Cardiac muscle cell (in vitro differentiated cells and primary cell): ENCODE data around the gene OR2B3. TPM values are rescaled to one million over a fixed set of nuclear protein-coding genes. Genes with fewer than 3 reads are reported as not detected.
A peak's percentile ranks its signal among the peaks of the same experiment; 100 is the strongest.

ENCODE experiments used
- DNase-seq, 2 donors: peaks; one replicate each; pipeline versions ENCODE4 v3.0.0 to v3.0.0-alpha.2; 2010 to 2017; ENCODE audit warnings: low read depth in 1 of 2, low spot score in 1 of 2
- H3K27ac ChIP-seq: fragments of 200-600 bp; sonication (generic); 2 replicates; pipeline ENCODE4 v1.5.1; 2016
- H3K27me3 ChIP-seq: fragments of 200-600 bp; sonication (generic); 2 replicates; pipeline ENCODE4 v1.6.0; 2016; ENCODE audit warnings: control low read depth
- H3K36me3 ChIP-seq: fragments of 200-600 bp; sonication (generic); 2 replicates; pipeline ENCODE4 v1.5.1; 2016; ENCODE audit warnings: control low read depth
- H3K4me1 ChIP-seq: fragments of 200-600 bp; sonication (generic); 2 replicates; pipeline ENCODE4 v1.8.1; 2017; ENCODE audit warnings: low read depth, mild to moderate bottlenecking, mixed run types
- H3K4me3 ChIP-seq: fragments of 200-600 bp; sonication (generic); 2 replicates; pipeline ENCODE4 v1.5.1; 2016; ENCODE audit warnings: mild to moderate bottlenecking
- H3K9me3 ChIP-seq: fragments of 200-600 bp; sonication (generic); 2 replicates; pipeline ENCODE4 v1.5.1; 2017; ENCODE audit warnings: low read depth, mild to moderate bottlenecking, control low read depth
- polyA plus RNA-seq: library from polyadenylated mRNA; unstranded; fragments of >200 nt; fragmentation: Nextera tagmentation; extraction: Ambion mirVana; gene quantifications from 2 replicates; pipeline ENCODE4 v1.2.1, GENCODE V29; 2016
- total RNA-seq: library from RNA; depleted of rRNA; stranded (reverse); fragments of >200 nt; gene quantifications from 2 replicates; pipeline ENCODE4 v1.2.3, GENCODE V29; 2016
- TF ChIP-seq, protein P1 (sequence below): IDR thresholded peaks from 2 replicates; pipeline ENCODE4 v1.5.1; 2012; ENCODE audit warnings: low read depth, mild to moderate bottlenecking, low read length

Gene OR2B3
- total and polyA plus RNA-seq, 2 experiments from 2014 or later = not detected

GRCh38 chr6:29079203-29079602, 7.9 kb downstream of the OR2B3 start:
- peaks cover 19% of the 10 kb centered on the region for H3K27me3 ChIP-seq
- no peaks in the 10 kb centered on the region for H3K36me3 ChIP-seq
- TF ChIP-seq, protein P1, sequence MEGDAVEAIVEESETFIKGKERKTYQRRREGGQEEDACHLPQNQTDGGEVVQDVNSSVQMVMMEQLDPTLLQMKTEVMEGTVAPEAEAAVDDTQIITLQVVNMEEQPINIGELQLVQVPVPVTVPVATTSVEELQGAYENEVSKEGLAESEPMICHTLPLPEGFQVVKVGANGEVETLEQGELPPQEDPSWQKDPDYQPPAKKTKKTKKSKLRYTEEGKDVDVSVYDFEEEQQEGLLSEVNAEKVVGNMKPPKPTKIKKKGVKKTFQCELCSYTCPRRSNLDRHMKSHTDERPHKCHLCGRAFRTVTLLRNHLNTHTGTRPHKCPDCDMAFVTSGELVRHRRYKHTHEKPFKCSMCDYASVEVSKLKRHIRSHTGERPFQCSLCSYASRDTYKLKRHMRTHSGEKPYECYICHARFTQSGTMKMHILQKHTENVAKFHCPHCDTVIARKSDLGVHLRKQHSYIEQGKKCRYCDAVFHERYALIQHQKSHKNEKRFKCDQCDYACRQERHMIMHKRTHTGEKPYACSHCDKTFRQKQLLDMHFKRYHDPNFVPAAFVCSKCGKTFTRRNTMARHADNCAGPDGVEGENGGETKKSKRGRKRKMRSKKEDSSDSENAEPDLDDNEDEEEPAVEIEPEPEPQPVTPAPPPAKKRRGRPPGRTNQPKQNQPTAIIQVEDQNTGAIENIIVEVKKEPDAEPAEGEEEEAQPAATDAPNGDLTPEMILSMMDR = no peak
- H3K9me3 ChIP-seq = no peaks in the 10 kb centered on the region
- H3K27ac ChIP-seq = no peak overlapping the region
- no peak for DNase-seq
- no peaks in the 10 kb centered on the region for H3K4me1 ChIP-seq
- H3K4me3 ChIP-seq = no peak overlapping the region

- H3K27ac ChIP-seq = no peak overlapping the region
- H3K36me3 ChIP-seq = no peaks in the 10 kb centered on the region
- DNase-seq = peak; percentile 9 to 53
- peaks cover 22% of the 10 kb centered on the region for H3K27me3 ChIP-seq
- no peaks in the 10 kb centered on the region for H3K9me3 ChIP-seq
- TF ChIP-seq, protein P1 = peak; percentile 43
- no peak overlapping the region for H3K4me3 ChIP-seq
- H3K4me1 ChIP-seq = no peaks in the 10 kb centered on the region
Measured at GRCh38 chr6:29071831-29072723, 15.0 kb downstream of the OR2B3 start.

DNA sequence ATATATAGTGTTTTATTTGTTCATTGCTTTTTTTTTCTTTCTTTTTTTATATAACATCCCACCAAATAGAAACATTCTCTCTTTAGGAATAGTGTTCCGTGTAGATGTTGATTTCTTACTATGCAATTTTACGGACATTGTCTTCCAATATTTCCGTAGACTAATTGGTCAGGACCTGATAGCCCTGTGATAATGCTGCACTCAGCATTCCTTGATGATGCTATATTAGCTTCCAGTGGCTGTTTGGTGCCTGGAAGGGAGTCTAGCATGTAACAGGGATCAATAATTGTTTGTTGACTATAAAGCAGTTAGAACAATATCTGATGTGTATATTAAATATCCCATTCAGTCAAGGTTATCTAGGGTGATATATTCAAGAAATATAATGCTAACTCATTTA, 35.4 kb downstream of the OR2B3 start:
- TF ChIP-seq, protein P1 = no peak
- no peaks in the 10 kb centered on the region for H3K4me1 ChIP-seq
- no peaks in the 10 kb centered on the region for H3K9me3 ChIP-seq

DNA sequence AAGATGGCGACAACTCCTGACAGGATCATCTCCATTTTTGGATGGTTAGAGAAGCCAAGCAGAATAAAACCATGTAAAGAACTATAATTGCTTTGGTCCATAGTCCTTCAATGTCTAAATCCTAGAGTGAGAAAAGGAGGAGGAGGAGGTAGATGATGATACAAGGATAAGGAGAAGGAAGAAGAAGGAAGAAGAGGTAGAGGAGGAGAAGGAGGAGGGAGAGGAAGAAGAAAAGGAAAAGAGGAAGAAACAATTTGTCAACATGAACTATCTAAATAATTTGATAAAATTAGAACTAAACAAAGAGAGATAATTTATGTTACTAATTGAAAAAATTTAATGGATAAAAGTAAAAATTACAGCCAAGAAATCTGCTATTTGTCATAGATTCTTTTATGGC, 42.0 kb downstream of the OR2B3 start, which contains the start of gene OR2W1:
TSS of gene OR2W1 (minus strand) at position 101 of the 400 bp plus-strand sequence. CDS start at position 101, 0 bp downstream.
- H3K36me3 ChIP-seq = no peaks in the 10 kb centered on the region
- TF ChIP-seq, protein P1 = no peak
- no peaks in the 10 kb centered on the region for H3K9me3 ChIP-seq
- H3K4me1 ChIP-seq = no peaks in the 10 kb centered on the region
- no peak within 1 kb of the TSS for H3K4me3 ChIP-seq
- DNase-seq = no peak
- no peak within 1 kb of the TSS for H3K27ac ChIP-seq
- H3K27me3 ChIP-seq = peaks cover 24% of the 10 kb centered on the region

More for the DNA sequence above, 35.4 kb downstream of the OR2B3 start:
- Histone ChIP-seq H3K4me3 (no peak overlapping the region), H3K36me3 (no peaks in the 10 kb centered on the region), H3K27me3 (peaks cover 20% of the 10 kb centered on the region), H3K27ac (no peak overlapping the region)
- DNase-seq = no peak

Other genes starting within 250 kb of the OR2B3 start
- 90.0 and 105 TPM in 2 replicates for gene TRIM27, start 163.3 kb downstream of the OR2B3 start, total RNA-seq
- gene TRIM27, start 163.3 kb downstream of the OR2B3 start, polyA plus RNA-seq = 79.2 and 86.5 TPM in 2 replicates
- 1.3 and 1.8 TPM in 2 replicates for gene ZNF311, start 82.0 kb downstream of the OR2B3 start, total RNA-seq
- 0.57 and 1.4 TPM in 2 replicates for gene ZNF311, start 82.0 kb downstream of the OR2B3 start, polyA plus RNA-seq
- gene OR2W1, start 42.1 kb downstream of the OR2B3 start, total RNA-seq = not detected in 2 replicates
- gene OR2W1, start 42.1 kb downstream of the OR2B3 start, polyA plus RNA-seq = not detected in 2 replicates
- not detected in 2 replicates for gene OR2J1, start 12.2 kb upstream of the OR2B3 start, total RNA-seq
- not detected in 2 replicates for gene OR2J1, start 12.2 kb upstream of the OR2B3 start, polyA plus RNA-seq
- not detected in 2 replicates for gene OR2J3, start 20.7 kb upstream of the OR2B3 start, total RNA-seq
- not detected in 2 replicates for gene OR2J3, start 20.7 kb upstream of the OR2B3 start, polyA plus RNA-seq
- not detected in 2 replicates for gene OR2J2, start 83.6 kb upstream of the OR2B3 start, total RNA-seq
- gene OR2J2, start 83.6 kb upstream of the OR2B3 start, polyA plus RNA-seq = not detected in 2 replicates
- not detected in 2 replicates for gene OR14J1, start 214.4 kb upstream of the OR2B3 start, total RNA-seq
- not detected in 2 replicates for gene OR14J1, start 214.4 kb upstream of the OR2B3 start, polyA plus RNA-seq